IPS-NIHi7 (cell line): Measurements from ENCODE around the gene ATP8A2.

Experiments used
- DNase-seq: peaks from one replicate; pipeline ENCODE4 v3.0.0; 2012; ENCODE audit warnings: mixed read lengths; ENCODE audit errors: extremely low spot score

ATP8A2 gene

DNA sequence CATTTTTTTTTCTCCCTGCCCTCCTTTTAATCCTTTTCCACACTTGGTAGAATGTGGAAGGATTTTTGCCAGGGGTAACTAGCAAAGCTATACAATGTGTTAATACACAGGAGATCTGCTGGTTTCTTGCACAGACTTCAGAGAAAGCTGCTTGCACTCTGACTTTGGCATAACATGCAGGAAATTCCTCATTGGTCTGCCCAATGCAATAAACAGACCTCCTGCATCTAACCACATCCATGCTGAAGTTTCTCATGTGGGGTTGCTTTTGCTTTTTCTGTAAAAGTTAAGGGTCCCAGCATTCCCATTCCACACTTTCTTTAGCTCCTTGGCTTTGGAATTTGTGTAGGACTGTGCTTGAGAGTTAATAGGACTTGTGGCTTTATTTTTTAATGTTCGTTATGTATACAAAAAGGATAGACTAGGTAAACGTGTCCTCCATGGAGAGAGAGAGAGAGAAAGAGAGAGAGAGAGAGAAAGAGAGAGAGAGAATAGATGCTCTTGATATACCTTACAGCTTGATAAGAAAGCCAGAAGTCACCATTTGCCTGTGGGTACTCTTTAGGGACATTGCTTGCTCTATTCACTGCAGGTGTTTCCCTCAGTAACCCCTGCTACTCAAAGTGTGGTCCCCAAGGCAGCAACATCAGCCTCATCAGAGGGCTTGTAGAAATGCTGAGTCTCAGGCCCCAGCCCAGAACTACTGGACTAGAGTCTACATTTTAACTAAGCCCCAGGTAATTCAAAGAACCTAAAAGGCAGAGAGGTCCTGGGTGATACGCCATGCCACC, 509.6 kb downstream of the ATP8A2 start:
- DNase-seq = no peak

DNA sequence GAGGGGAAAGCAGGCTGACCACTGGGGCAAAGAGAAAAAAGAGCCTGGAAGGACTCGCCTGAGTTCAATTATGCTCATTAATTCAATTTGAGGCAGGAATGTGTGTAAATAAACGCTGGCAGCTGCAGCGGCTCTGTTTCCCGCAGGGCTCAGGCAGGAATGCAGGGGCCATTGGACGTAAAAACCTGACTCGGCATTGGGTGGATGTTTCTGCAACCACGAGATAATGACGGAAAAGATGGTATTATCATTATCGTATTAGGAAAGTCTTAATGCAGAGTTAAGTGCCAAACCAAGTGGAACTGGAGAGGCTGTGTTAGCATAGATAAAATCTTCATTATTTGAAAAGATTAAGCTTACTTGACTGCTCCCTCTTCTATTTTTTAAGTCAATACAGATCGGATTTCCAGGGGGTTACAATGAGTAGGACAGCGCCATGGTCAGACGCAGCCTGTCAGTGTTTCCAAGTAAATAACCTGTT, 510.2 kb downstream of the ATP8A2 start:
- DNase-seq = no peak

DNA sequence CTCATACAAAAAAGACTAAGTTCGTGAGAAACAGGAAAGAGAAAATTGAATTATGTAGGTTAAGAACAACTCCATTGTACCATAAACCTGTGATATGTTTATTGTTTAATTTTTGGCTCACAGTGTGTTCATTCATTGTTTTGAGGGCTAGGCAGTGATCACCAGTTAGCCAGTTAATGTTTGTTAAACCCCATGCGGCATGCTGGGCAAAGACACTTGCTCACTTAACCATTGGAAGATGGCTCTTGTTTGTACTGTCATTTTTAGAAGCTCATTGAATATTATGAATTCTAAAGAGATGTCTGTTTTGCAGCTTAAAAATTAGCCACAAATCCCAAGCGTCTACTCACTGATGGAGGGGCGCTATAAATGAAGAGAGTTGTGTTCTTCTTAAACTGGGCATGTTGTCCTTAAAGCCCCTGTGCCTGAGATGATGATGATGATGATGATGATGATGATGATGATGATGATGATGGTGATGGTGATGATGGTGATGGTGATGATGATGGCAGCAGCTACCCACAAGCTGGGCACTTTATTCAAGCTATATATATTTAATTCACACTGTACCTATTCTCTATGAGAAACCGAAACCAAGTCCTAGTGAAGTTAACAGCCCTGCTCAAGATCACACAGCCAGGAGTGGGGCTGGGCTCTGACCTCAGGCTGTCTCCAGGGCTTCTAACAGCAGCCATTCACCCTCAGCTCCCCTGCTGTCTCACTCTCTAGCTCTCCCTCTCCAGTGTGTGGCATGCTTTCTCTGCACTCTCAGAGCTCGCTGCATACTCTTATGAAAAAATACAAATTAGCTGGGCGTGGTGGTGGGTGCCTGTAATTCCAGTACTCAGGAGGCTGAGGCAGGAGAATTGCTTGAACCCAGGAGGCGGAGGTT, 510.9 kb downstream of the ATP8A2 start:
- DNase-seq = no peak

DNA sequence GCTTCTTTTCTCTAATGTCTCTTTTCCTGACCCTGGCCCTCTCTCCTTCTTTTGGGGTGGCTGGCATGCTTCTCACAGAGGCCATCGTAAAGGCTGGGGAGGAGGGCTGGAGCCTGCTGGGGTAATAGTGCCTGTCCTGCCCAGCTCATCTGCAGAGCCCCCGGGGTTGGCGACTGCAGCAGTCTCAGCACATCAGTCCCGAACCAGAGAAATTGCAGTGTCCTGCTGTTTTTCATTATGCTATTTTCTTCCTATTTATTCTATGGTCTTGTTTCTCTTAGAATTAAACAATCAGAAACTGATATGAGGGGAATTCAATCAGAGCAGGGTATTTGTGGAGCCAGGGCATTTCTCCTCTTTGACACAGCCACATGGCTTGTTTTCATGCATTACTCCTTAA, 513.6 kb downstream of the ATP8A2 start:
- DNase-seq = no peak

DNA sequence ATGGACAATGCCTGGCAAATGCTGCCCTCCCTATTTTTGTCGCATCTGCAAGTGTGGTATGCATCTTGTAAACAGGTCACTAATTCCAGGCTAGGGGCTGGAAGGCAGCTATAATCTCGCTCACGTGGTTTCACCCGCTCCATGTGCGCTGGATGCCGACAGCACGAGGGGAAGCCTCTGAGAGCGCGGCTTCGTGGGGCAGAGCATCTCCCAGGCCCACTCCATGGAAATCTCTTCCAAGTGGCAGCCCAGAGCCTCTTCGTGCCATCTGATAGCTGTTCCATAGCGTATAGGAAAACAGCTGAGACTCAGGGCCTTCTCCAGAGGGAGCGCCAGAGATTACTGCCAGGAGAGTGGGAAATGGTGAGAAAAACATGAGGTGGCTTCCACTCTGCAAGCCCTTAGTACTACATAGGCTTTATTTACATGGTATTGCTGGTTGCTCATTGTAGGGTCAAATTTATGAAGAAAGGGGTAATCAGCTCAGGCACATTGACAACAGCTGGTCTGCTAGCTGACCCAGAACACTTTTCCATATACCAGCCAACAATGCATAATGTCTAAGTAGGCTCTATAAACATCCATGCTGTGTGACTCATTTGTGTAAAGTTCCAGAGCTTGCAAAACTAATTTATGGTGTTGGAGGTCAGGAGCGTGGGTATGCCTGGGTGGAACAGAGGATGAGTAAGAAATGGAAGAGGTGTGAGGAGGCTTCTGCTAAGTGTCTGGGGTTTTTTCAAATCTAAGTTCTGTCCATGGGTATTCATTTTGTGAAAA, 514.9 kb downstream of the ATP8A2 start:
- DNase-seq = no peak

DNA sequence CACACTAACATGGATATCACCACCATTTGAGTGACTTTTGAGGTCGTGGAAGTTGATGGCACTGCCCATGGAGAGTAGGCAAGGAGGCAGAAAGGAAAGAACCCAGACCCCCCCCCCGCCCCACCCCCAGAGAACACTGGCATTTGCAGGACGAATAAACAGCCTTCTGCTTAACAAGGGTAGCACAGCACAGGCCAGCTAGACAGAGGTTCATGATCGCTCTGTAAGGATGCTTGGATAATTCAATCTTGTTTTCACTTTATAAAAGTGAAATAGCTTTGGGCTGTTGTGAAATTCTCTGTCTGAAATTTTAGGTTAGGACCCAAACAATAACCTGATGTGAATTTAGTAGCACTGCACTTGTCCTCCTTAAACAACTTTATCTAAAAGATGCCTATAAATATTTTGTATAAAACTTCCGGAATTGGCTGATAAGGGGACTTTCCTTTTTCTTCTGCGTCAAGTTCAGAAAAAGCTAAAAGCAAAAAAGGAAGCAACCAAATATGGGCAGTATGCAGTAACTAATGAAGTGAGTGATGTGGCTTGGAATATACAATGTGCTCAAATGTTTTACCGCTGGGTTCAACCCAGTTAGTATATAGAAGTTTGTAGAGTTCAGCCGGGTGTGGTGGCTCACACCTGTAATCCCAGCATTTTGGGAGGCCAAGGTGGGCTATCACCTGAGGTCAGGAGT, 516.3 kb downstream of the ATP8A2 start:
- no peak for DNase-seq

DNA sequence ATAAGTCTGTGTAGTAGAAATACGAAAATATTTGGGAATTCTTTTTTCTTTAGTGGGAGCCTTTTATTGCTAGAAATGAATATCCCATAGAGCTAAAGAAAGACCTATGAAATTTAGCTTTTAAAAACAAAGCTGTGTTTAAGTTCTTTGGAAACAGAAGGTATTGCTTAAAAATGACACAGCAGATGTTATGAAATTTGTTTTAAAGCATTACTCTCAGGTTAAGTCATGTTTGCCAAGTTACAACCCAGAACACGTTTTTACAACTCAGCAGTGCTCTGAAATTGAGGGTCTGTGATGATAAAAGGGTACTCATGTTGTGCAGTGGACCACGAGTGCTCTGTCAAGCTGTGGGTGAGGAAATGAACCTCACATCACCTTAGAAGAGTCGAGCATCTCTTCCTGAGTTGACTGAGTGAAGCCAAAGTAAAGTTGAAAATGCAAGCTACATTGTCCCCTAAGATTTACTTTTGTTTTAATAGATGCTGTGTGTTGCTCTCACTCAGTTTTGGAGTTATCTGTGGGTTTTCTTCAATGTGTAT, 519.0 kb downstream of the ATP8A2 start:
- DNase-seq = no peak

DNA sequence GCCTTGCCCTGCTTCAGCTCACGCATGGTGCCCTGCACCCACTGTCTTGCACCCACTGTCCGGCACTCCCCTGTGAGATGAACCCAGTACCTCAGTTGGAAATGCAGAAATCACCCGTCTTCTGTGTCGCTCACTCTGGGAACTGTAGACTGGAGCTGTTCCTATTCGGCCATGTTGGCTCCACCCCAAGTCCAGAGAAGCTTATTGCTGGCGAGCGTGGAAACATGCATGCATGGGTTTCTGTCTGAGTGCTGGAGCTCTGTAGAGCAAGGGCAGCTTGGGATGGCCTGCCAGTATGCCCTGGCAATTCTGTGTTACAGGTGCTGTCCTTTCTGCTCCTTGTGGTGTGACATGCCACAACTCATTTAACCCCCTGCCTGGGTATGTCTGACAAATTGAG, 527.2 kb downstream of the ATP8A2 start:
- DNase-seq = no peak

DNA sequence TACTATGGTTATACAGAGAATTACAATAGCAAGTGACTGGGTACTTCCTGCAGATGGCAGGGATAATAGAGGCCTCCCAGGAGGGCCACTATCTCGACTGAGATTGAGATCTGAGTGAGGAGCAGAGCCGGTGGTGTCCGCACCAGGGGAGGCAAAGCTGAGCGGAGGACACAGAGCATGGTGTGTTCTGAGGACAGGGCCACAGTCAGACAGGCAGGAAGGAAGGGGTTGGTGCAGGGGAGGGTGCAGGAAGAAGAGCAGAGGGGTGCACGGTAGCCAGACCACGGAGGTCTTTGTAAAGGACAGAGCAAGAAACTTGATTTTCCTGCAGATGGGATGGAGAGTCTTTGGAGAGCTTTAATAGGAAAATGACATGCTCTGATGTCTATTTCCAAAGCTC, 527.7 kb downstream of the ATP8A2 start:
- DNase-seq = no peak

DNA sequence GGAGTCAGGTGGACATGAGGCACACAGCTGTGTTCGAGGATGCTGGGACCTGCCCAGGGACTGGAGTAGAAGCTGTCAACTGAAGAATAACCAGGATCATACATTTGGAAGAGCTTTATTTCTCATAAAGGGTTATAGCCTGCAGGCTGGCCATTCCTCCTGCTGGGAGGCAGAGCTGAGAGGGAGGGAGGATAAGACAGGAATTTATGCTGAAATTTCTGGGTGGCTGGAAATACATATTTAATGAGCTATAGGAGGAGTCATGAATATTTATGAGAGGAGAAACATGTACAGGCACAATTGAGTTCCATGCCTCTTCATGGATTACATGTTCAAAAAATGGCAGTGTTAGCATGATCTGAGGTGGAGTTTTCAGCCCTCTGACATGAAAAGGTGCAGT, 528.2 kb downstream of the ATP8A2 start:
- DNase-seq = no peak

DNA sequence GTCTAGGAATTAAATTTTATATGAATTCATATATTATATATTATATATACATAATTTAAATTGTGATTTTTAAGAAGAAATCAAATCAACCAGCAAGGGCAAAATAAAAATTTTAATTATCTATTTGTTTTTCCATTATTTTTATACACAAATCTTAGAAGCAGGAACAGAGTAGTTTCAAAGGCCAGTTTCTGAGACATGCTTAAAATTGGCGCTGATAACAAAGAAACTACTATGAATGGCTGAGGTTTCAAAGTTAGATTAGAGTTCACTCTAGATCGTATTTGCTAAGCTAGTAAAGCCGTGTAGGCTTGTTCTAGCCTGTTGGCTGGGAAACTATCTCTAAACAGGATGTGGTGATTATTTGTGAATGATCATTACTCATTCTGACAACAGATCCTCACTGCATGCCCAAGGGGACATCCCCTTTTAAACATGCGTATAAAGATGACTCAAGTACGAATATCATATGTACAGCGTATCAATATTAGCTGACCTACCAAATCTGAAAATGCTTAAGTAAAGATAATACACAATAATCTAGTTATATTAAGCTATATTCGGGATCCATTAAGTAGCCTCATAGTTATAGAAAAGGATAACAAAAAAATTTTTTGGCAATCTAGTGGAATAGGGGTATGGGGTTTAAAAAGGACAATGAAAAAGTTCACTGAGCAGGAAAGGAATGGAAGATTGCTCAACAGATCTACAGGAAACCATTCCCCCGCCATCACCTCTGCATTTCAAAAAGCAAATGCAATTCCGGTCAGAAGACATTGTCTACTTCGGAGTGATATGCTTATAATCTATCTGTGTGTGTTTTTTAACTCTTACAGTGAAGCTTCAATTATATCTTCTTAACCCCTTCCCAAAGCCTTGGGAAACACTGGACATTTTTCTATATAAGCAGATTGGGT, 529.9 kb downstream of the ATP8A2 start:
- DNase-seq = no peak

DNA sequence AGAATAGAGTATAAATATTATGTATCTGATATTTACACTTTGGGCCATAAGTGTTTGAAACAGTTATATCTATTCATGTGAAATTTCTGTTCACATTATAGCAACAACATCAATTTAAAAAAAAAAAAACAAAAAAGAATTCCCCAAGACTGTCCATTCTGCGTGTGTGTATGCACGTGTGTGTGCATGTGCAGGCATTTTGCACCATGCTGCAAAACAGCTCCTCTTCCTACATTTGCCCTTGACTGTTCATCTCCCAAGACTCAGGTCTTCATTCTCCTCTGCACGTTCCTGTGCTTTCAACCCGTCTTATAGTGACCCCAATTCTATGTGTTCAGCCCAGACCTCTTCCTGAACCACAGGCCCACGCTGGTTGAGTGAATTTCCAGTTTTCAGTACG, 530.7 kb downstream of the ATP8A2 start:
- no peak for DNase-seq

DNA sequence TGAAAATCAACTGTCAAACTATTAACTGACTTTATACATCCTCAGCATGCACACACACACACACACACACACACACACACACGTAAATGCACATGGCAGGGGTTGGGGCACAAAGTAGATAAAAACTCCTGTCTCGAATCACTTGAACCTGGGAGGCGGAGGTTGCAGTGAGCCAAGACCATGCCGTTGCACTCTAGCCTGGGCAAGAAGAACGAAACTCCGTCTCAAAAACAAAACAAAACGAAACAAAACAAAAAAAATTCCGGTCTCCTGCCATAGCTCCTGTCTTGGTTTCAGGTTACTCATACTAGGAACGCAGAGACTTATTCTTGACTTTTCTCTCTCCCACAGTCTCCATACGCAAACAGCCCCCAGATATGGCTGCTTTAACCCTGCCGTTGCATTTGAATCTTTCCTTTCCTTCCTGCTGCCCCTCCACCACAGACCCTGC, 531.1 kb downstream of the ATP8A2 start:
- no peak for DNase-seq

DNA sequence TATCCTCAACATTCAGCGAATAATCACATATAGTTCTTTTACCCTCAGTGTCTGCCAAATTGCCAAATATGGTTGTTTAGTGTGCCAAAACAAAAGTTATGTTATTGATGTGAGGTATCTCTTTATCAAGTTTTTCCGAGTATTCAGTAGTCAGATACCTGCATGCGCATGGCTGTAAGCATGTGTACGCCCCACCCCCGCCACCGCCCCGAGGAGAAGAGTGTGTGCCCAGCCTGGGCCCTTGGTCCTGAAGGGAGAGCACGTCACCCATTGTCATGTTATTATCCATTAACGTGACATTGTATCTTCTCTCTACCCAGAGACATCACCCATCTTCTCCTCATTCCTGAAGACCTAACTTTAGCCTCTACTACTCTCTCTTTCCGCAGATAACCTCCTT, 533.1 kb downstream of the ATP8A2 start:
- no peak for DNase-seq

DNA sequence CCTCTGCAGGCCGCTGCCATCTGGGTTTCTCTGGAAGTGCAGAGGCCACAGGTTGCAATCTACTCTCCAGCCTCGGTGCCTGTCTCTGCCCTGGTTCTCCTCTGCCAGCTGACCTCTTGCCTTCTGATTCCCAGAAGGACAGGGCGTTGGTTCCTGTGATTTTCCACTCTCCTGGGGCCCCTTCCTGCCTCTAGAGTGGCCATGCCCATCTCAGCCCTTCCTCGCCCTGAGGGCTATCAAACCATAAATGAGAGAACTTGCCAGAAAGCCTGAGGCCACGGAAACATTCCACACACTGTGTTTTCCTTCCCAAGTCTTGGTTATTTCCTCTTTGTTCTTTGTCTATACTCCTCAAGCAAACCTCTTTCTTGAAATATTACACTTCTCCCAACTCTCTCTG, 533.8 kb downstream of the ATP8A2 start:
- DNase-seq = no peak

DNA sequence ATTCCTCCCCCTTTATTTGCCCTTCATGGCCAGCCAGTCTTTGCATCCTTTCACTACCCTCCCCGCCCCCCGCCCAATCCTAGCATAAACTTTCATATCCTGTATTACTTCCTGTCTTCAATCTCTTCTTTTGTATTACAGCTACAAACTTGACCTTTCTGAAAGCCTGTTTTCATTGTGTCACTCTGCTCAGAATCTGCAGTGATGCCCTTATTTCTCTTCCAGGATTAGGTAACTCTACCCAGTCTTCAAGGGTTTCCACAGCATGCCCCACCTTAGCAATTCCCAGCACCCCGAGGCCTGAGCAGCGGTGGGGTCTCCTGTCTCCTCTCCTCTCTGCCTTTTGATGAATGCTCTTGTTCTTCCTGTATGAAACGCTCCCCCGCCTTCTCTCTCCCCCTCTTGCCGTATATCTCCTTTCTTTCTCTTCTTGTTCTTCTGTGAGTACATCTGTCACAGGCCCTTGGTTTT, 534.5 kb downstream of the ATP8A2 start:
- no peak for DNase-seq

DNA sequence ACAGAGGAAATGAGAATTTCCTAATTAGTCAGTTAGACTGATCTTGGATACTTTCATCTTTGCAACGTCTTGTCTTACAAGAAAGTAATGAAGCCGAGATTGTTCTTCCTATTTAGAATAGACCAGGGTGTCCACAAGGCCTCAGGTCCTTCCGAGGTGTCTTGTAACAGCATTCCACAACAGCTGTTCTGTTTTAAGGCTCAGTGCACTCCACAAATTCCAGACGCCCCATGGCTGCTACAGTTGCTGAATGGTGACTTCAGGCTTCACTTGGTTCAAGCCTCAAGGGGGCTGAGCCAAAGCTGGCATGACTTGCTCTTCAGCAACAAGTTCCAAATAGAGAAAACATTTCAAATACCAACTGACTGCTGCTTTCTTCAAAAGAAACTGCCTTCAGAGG, 536.6 kb downstream of the ATP8A2 start:
- DNase-seq = no peak

DNA sequence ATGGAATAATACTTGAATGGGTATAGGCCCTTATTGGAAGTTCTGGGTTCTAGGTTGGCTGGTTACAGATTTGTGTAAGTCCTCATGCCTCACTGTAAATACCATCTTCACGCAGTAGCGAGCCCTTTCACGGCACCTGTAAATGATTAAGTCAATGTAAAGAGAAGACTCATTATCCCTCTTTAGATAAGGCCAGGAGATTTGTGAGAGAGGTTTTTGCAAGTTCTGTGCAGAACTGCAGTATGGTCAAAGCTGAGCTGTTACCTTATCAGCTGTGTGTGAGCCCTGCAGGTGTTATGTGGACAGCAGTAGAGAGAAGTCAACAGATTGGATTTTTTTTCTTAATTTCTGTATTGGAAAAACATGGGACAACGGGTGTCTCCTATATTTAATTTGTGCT, 538.5 kb downstream of the ATP8A2 start:
- no peak for DNase-seq

DNA sequence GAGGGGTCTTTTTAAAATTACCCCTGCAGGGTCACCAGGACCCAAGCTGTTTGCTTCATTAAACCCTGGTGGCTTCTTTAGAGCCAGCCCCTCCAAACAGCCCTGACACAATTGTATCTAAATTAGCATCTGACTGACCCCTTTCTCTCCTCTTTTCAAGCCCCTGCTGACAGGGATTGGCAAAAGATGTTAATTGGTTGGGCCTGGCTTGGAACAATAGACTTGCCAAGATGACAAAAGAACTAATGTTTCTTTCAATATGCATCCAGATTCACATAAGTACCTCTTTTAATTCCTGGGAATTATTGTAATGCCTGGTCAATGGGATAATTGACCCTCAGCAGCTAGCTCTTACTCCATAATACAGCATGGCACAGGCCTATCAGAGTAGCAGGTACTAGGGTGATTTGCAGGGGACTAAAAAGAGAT, 539.2 kb downstream of the ATP8A2 start:
- peak; percentile 74 for DNase-seq

DNA sequence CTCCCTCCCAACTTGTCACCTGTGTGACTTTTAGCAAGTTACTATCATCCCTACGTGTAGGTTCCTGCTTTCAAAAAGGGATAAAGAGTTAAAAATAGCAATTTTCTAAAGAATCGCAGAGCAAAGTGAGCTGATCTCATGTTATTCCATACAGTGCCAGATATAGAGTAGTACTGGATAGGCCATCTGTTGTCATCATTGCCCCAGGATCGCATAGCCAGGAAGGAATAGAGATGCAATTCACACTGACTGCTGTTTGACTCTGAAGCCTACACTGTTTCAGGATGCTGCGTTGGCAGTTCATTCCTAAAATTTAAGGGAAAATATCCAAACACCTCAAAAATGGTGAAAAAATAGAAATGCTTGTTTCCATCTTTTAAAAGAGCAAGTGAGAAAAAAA, 541.2 kb downstream of the ATP8A2 start:
- no peak for DNase-seq
